ENCODE data around the gene GFRA3. TPM values are rescaled to one million over a fixed set of nuclear protein-coding genes. Genes with fewer than 3 reads are reported as not detected.

The GFRA3 gene
- total RNA-seq, 1 donor, result not detected

- H3K4me3 ChIP-seq (ENCODE audit: insufficient read depth, low read length), result no peak overlapping the region
- no peak overlapping the region for H3K4me2 ChIP-seq (ENCODE audit: insufficient read depth, low read length)
- no peaks in the 10 kb centered on the region for H4K20me1 ChIP-seq (ENCODE audit: insufficient read depth, low read length)
- H2AFZ ChIP-seq (ENCODE audit: low read length), result no peak overlapping the region
- DNase-seq (ENCODE audit: insufficient read length, low spot score, missing footprints), result no peak
- no peaks in the 10 kb centered on the region for H3K79me2 ChIP-seq (ENCODE audit: insufficient read depth, low read length)
- no peaks in the 10 kb centered on the region for H3K36me3 ChIP-seq (ENCODE audit: insufficient read depth, low read length)
- H3K27me3 ChIP-seq (ENCODE audit: insufficient read depth, low read length), result no peaks in the 10 kb centered on the region
- no peaks in the 10 kb centered on the region for H3K9me3 ChIP-seq (ENCODE audit: low read depth, low read length)
- H3K27ac ChIP-seq (ENCODE audit: low read depth, low read length), result no peak overlapping the region
- TF ChIP-seq CTCF (IDR thresholded peaks at IDR 0.05; ENCODE audit: extremely low read depth, low read depth, low read length), result no peak
- H3K4me1 ChIP-seq (ENCODE audit: insufficient read depth, low read length), result no peaks in the 10 kb centered on the region
These were observed 31.4 kb upstream of the GFRA3 start for GRCh38 chr5:138305797-138306196.

GRCh38 chr5:138303372-138303771 lies 29.0 kb upstream of the GFRA3 start:
- TF ChIP-seq CTCF (IDR thresholded peaks at IDR 0.05; ENCODE audit: extremely low read depth, low read depth, low read length), result no peak
- Histone ChIP-seq H3K27ac (ENCODE audit: low read depth, low read length) (no peak overlapping the region), H3K27me3 (ENCODE audit: insufficient read depth, low read length) (no peaks in the 10 kb centered on the region), H3K4me1 (ENCODE audit: insufficient read depth, low read length) (no peaks in the 10 kb centered on the region), H3K4me2 (ENCODE audit: insufficient read depth, low read length) (no peak overlapping the region), H3K79me2 (ENCODE audit: insufficient read depth, low read length) (no peaks in the 10 kb centered on the region), H4K20me1 (ENCODE audit: insufficient read depth, low read length) (no peaks in the 10 kb centered on the region), H2AFZ (ENCODE audit: low read length) (no peak overlapping the region), H3K36me3 (ENCODE audit: insufficient read depth, low read length) (no peaks in the 10 kb centered on the region), H3K9me3 (ENCODE audit: low read depth, low read length) (no peaks in the 10 kb centered on the region), H3K4me3 (ENCODE audit: insufficient read depth, low read length) (no peak overlapping the region)
- peak; percentile 50 for DNase-seq (ENCODE audit: insufficient read length, low spot score, missing footprints)

GRCh38 chr5:138289296-138289695 lies 14.9 kb upstream of the GFRA3 start:
- Histone ChIP-seq H2AFZ (ENCODE audit: low read length) (no peak overlapping the region), H3K4me3 (ENCODE audit: insufficient read depth, low read length) (no peak overlapping the region), H3K4me2 (ENCODE audit: insufficient read depth, low read length) (no peak overlapping the region), H3K27me3 (ENCODE audit: insufficient read depth, low read length) (no peaks in the 10 kb centered on the region), H3K79me2 (ENCODE audit: insufficient read depth, low read length) (no peaks in the 10 kb centered on the region), H3K9me3 (ENCODE audit: low read depth, low read length) (no peaks in the 10 kb centered on the region), H3K36me3 (ENCODE audit: insufficient read depth, low read length) (peaks cover 3% of the 10 kb centered on the region), H3K4me1 (ENCODE audit: insufficient read depth, low read length) (no peaks in the 10 kb centered on the region), H3K27ac (ENCODE audit: low read depth, low read length) (no peak overlapping the region), H4K20me1 (ENCODE audit: insufficient read depth, low read length) (no peaks in the 10 kb centered on the region)
- DNase-seq (ENCODE audit: insufficient read length, low spot score, missing footprints), result no peak
- TF ChIP-seq CTCF (IDR thresholded peaks at IDR 0.05; ENCODE audit: extremely low read depth, low read depth, low read length), result no peak

GRCh38 chr5:138287246-138287645 lies 12.8 kb upstream of the GFRA3 start:
- Histone ChIP-seq H3K4me1 (ENCODE audit: insufficient read depth, low read length) (no peaks in the 10 kb centered on the region), H3K27ac (ENCODE audit: low read depth, low read length) (no peak overlapping the region), H3K4me3 (ENCODE audit: insufficient read depth, low read length) (no peak overlapping the region), H3K79me2 (ENCODE audit: insufficient read depth, low read length) (no peaks in the 10 kb centered on the region), H4K20me1 (ENCODE audit: insufficient read depth, low read length) (no peaks in the 10 kb centered on the region), H2AFZ (ENCODE audit: low read length) (peak overlapping the region; percentile 84), H3K27me3 (ENCODE audit: insufficient read depth, low read length) (no peaks in the 10 kb centered on the region), H3K4me2 (ENCODE audit: insufficient read depth, low read length) (no peak overlapping the region), H3K9me3 (ENCODE audit: low read depth, low read length) (no peaks in the 10 kb centered on the region), H3K36me3 (ENCODE audit: insufficient read depth, low read length) (peaks cover 3% of the 10 kb centered on the region)
- DNase-seq (ENCODE audit: insufficient read length, low spot score, missing footprints), result no peak
- TF ChIP-seq CTCF (IDR thresholded peaks at IDR 0.05; ENCODE audit: extremely low read depth, low read depth, low read length), result no peak

Measured in osteoblast (primary cell).